GM12878 (cell line): Measurements from ENCODE around the gene KCTD16. TPM values are rescaled to one million over a fixed set of nuclear protein-coding genes. Genes with fewer than 3 reads are reported as not detected.

Experiments
- BCL11A ChIP-seq: IDR thresholded peaks from 2 replicates; pipeline ENCODE4 v1.6.1; 2011; ENCODE audit warnings: low read depth, low read length
- CHD1 ChIP-seq: IDR thresholded peaks from 2 replicates; pipeline ENCODE4 v1.6.1; 2012; ENCODE audit warnings: low read depth, low read length, improper control_type of control experiment
- CHD4 ChIP-seq: fragments of 200-600 bp; sonication (generic); IDR thresholded peaks from 2 replicates; pipeline ENCODE4 v1.6.1; 2016; ENCODE audit warnings: mild to moderate bottlenecking
- HDAC2 ChIP-seq: fragments of 200-600 bp; sonication (generic); IDR thresholded peaks from 2 replicates; pipeline ENCODE4 v1.6.1; 2017
- JUND ChIP-seq: IDR thresholded peaks from 2 replicates; pipeline ENCODE4 v1.6.1; 2012; ENCODE audit warnings: low read depth, mild to moderate bottlenecking, low read length, improper control_type of control experiment, moderate library complexity
- MXI1 ChIP-seq: fragments of 150-350 bp; IDR thresholded peaks from 2 replicates; pipeline ENCODE4 v1.6.1; 2011; ENCODE audit warnings: low read depth, mild to moderate bottlenecking, inconsistent platforms, low read length, improper control_type of control experiment
- PAX8 ChIP-seq: fragments of 450-650 bp; IDR thresholded peaks from 2 replicates; pipeline ENCODE4 v1.6.1; 2017; ENCODE audit warnings: mild to moderate bottlenecking, moderate library complexity
- POU2F2 ChIP-seq: IDR thresholded peaks from 3 replicates; pipeline ENCODE4 v1.6.1; 2011; ENCODE audit warnings: low read depth, mild to moderate bottlenecking, low read length, borderline replicate concordance
- STAT1 ChIP-seq: fragments of 450-650 bp; conservative IDR thresholded peaks from 2 replicates; pipeline ENCODE4 v1.6.1; 2014; ENCODE audit warnings: antibody characterized with exemption, mild to moderate bottlenecking
- TAF1 ChIP-seq: IDR thresholded peaks from 2 replicates; pipeline ENCODE4 v1.6.1; 2011; ENCODE audit warnings: mild to moderate bottlenecking, low read depth, low read length, borderline replicate concordance
- YBX1 ChIP-seq: fragments of 450-650 bp; IDR thresholded peaks from 2 replicates; pipeline ENCODE4 v1.6.1; 2016; ENCODE audit warnings: antibody characterized with exemption
- ZNF274 ChIP-seq: IDR thresholded peaks from one replicate; pipeline ENCODE4 v1.8.0; 2011; ENCODE audit not compliant: insufficient read length, insufficient read depth
- polyA plus RNA-seq, 11 experiments: library from polyadenylated mRNA; depleted of rRNA in 4 of 11; unstranded in 6 of 11; stranded (reverse) in 5 of 11; fragments of >200 nt; fragmentation: Nextera tagmentation in 4 of 11; fragmentation: Illumina TruSeq in 1 of 11; extraction: Ambion mirVana in 4 of 11; extraction: Trizol in 1 of 11; gene quantifications; 1 replicate in 1 of 11; 2 replicates in 10 of 11; pipeline versions ENCODE4 v1.2.1 to v1.2.3, GENCODE V29; 2011 to 2016; ENCODE audit warnings: inconsistent platforms in 2 of 11, missing spikeins in 2 of 11, low read depth in 1 of 11
- total RNA-seq, 4 experiments: library from RNA; depleted of rRNA in 3 of 4; stranded (reverse); fragments of >200 nt in 3 of 4; fragmentation: Illumina TruSeq in 1 of 4; extraction: Trizol in 1 of 4; gene quantifications; 2 replicates each; pipeline versions ENCODE4 v1.2.1 to v1.2.3, GENCODE V29; 2013 to 2021
- TF ChIP-seq, protein P1 (sequence below): fragments of 450-650 bp; formaldehyde crosslinking; IDR thresholded peaks from 2 replicates; pipeline ENCODE4 v1.4.0; 2020; ENCODE audit warnings: mild to moderate bottlenecking, moderate library complexity
- TF ChIP-seq, protein P2 (sequence below): IDR thresholded peaks from 2 replicates; pipeline ENCODE4 v1.6.1; 2012; ENCODE audit warnings: low read depth, low read length, improper control_type of control experiment
- TF ChIP-seq, protein P3 (sequence below): fragments of 450-650 bp; IDR thresholded peaks from 2 replicates; pipeline ENCODE4 v1.6.1; 2017; ENCODE audit warnings: mild to moderate bottlenecking, low read depth, inconsistent platforms; ENCODE audit not compliant: poor library complexity, severe bottlenecking
- TF ChIP-seq, protein P4 (sequence below): fragments of 450-650 bp; IDR thresholded peaks from 2 replicates; pipeline ENCODE4 v1.6.1; 2014; ENCODE audit warnings: mild to moderate bottlenecking
- TF ChIP-seq, protein P5 (sequence below): IDR thresholded peaks from 2 replicates; pipeline ENCODE4 v1.6.1; 2012; ENCODE audit warnings: improper control_type of control experiment, low read depth, low read length; ENCODE audit not compliant: insufficient replicate concordance

The KCTD16 gene
- total and polyA plus RNA-seq, 10 of the 15 experiments (the other 5 are each of a cell fraction or from before 2014, with no cell fraction given), result 0.03 to 0.10 (median 0.06) TPM; not detected in 3

DNA sequence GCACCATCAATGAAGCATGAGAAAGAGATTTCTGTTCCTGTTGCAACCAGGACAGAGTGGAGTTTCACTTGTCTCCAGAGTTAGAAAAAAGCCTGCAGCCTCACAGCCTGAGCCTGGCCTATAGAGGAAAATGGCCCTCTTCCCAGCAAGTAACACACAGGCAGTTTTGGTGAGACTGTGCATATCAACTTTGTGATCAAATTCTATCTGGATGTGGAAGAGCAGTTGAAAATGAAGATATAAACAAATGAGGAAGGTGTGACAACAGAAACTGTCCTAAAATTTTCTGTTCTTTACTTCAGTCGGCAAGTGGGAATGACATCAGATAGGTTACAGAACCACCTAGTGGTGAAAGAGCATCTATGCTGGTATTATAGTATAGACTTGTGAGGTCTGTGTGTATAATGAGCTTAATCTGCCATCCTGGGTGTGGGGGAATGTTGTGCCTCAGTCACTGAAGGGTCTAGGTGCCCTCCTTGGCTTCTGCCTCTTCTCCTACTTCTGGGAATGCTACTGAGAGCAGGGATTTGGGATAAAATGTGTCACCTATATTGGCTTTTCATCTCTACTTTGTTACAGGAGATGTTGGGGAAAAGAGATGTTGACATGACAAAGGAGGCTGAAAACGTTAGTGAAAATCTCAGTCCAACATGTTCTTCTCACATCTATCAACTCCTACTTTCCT is 28.4 kb upstream of the KCTD16 start (continued):
- TF ChIP-seq, protein P1, sequence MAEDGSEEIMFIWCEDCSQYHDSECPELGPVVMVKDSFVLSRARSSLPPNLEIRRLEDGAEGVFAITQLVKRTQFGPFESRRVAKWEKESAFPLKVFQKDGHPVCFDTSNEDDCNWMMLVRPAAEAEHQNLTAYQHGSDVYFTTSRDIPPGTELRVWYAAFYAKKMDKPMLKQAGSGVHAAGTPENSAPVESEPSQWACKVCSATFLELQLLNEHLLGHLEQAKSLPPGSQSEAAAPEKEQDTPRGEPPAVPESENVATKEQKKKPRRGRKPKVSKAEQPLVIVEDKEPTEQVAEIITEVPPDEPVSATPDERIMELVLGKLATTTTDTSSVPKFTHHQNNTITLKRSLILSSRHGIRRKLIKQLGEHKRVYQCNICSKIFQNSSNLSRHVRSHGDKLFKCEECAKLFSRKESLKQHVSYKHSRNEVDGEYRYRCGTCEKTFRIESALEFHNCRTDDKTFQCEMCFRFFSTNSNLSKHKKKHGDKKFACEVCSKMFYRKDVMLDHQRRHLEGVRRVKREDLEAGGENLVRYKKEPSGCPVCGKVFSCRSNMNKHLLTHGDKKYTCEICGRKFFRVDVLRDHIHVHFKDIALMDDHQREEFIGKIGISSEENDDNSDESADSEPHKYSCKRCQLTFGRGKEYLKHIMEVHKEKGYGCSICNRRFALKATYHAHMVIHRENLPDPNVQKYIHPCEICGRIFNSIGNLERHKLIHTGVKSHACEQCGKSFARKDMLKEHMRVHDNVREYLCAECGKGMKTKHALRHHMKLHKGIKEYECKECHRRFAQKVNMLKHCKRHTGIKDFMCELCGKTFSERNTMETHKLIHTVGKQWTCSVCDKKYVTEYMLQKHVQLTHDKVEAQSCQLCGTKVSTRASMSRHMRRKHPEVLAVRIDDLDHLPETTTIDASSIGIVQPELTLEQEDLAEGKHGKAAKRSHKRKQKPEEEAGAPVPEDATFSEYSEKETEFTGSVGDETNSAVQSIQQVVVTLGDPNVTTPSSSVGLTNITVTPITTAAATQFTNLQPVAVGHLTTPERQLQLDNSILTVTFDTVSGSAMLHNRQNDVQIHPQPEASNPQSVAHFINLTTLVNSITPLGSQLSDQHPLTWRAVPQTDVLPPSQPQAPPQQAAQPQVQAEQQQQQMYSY, result no peak
- no peak for TF ChIP-seq STAT1
- TF ChIP-seq, protein P2, sequence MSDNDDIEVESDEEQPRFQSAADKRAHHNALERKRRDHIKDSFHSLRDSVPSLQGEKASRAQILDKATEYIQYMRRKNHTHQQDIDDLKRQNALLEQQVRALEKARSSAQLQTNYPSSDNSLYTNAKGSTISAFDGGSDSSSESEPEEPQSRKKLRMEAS, result no peak
- TF ChIP-seq JUND, result no peak
- TF ChIP-seq, protein P3, sequence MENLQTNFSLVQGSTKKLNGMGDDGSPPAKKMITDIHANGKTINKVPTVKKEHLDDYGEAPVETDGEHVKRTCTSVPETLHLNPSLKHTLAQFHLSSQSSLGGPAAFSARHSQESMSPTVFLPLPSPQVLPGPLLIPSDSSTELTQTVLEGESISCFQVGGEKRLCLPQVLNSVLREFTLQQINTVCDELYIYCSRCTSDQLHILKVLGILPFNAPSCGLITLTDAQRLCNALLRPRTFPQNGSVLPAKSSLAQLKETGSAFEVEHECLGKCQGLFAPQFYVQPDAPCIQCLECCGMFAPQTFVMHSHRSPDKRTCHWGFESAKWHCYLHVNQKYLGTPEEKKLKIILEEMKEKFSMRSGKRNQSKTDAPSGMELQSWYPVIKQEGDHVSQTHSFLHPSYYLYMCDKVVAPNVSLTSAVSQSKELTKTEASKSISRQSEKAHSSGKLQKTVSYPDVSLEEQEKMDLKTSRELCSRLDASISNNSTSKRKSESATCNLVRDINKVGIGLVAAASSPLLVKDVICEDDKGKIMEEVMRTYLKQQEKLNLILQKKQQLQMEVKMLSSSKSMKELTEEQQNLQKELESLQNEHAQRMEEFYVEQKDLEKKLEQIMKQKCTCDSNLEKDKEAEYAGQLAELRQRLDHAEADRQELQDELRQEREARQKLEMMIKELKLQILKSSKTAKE, result no peak
- no peak for TF ChIP-seq MXI1
- no peak for TF ChIP-seq ZNF274
- TF ChIP-seq, protein P4, sequence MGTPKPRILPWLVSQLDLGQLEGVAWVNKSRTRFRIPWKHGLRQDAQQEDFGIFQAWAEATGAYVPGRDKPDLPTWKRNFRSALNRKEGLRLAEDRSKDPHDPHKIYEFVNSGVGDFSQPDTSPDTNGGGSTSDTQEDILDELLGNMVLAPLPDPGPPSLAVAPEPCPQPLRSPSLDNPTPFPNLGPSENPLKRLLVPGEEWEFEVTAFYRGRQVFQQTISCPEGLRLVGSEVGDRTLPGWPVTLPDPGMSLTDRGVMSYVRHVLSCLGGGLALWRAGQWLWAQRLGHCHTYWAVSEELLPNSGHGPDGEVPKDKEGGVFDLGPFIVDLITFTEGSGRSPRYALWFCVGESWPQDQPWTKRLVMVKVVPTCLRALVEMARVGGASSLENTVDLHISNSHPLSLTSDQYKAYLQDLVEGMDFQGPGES, result no peak
- no peak for TF ChIP-seq TAF1
- no peak for TF ChIP-seq YBX1
- no peak for TF ChIP-seq CHD4
- TF ChIP-seq POU2F2, result no peak
- TF ChIP-seq HDAC2, result no peak
- TF ChIP-seq BCL11A, result no peak
- TF ChIP-seq CHD1, result no peak
- TF ChIP-seq, protein P5, sequence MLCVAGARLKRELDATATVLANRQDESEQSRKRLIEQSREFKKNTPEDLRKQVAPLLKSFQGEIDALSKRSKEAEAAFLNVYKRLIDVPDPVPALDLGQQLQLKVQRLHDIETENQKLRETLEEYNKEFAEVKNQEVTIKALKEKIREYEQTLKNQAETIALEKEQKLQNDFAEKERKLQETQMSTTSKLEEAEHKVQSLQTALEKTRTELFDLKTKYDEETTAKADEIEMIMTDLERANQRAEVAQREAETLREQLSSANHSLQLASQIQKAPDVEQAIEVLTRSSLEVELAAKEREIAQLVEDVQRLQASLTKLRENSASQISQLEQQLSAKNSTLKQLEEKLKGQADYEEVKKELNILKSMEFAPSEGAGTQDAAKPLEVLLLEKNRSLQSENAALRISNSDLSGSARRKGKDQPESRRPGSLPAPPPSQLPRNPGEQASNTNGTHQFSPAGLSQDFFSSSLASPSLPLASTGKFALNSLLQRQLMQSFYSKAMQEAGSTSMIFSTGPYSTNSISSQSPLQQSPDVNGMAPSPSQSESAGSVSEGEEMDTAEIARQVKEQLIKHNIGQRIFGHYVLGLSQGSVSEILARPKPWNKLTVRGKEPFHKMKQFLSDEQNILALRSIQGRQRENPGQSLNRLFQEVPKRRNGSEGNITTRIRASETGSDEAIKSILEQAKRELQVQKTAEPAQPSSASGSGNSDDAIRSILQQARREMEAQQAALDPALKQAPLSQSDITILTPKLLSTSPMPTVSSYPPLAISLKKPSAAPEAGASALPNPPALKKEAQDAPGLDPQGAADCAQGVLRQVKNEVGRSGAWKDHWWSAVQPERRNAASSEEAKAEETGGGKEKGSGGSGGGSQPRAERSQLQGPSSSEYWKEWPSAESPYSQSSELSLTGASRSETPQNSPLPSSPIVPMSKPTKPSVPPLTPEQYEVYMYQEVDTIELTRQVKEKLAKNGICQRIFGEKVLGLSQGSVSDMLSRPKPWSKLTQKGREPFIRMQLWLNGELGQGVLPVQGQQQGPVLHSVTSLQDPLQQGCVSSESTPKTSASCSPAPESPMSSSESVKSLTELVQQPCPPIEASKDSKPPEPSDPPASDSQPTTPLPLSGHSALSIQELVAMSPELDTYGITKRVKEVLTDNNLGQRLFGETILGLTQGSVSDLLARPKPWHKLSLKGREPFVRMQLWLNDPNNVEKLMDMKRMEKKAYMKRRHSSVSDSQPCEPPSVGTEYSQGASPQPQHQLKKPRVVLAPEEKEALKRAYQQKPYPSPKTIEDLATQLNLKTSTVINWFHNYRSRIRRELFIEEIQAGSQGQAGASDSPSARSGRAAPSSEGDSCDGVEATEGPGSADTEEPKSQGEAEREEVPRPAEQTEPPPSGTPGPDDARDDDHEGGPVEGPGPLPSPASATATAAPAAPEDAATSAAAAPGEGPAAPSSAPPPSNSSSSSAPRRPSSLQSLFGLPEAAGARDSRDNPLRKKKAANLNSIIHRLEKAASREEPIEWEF, result no peak
- TF ChIP-seq PAX8, result no peak
